Measurements from ENCODE around the gene ARFGAP1. TPM values are rescaled to one million over a fixed set of nuclear protein-coding genes. Genes with fewer than 3 reads are reported as not detected.

ARFGAP1 gene
- total and polyA plus RNA-seq, 10 of the 15 experiments (the other 5 are each of a cell fraction or from before 2014, with no cell fraction given), result 0.45 to 79.9 (median 30.8) TPM

DNA sequence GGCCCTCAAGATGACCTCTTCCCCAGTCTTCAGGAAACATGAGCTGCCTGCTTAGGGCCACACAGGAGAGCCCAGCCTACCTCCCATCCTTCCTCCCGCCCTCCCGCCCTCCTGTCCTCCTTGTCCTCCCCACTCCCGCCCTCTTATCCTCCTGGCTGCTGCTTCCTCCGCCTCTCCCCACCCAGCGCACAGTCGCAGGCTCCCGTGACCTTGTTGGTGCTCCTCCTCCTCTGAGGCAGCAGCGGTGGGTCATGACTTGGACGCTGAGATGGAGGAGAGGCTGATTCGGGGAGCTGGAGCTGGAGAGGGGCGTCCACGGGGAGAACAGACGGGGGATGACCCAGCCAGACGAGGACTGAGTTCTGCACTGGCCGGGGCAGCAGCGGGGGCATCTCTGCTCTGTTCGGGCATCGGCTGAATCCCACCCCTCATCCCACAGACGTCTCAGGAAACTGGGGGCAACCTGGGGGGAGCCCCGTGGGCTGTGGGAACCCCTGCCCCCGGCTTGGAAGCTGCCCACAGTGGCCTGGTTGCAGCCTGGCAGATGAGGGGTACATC, 56.2 kb downstream of the ARFGAP1 start (continued):
- TF ChIP-seq ESRRA (IDR thresholded peaks at IDR 0.05; ENCODE audit: low read length), result no peak

GRCh38 chr20:63329331-63330083, 56.9 kb downstream of the ARFGAP1 start:
- Histone ChIP-seq H3K4me1 (ENCODE audit: control insufficient read depth, insufficient read depth, low read length) (peaks cover 6% of the 10 kb centered on the region), H4K20me1 (ENCODE audit: control insufficient read depth, insufficient read depth) (no peaks in the 10 kb centered on the region), H3K27ac (ENCODE audit: control insufficient read depth, insufficient read depth) (no peak overlapping the region), H2AFZ (ENCODE audit: control insufficient read depth, low read depth, low read length) (no peak overlapping the region), H3K4me3 (no peak overlapping the region), H3K36me3 (ENCODE audit: control insufficient read depth in 2 of 2, insufficient read depth in 2 of 2, low read length in 1 of 2) (no peaks in the 10 kb centered on the region), H3K79me2 (ENCODE audit: control insufficient read depth, insufficient read depth, low read length) (no peaks in the 10 kb centered on the region), H3K4me2 (ENCODE audit: control insufficient read depth, insufficient read depth) (no peak overlapping the region), H3K27me3 (replicated peaks in 1 of 2; ENCODE audit: control insufficient read depth in 2 of 2, insufficient read depth in 2 of 2, low read length in 1 of 2) (no peaks in the 10 kb centered on the region), H3K9ac (ENCODE audit: control insufficient read depth, insufficient read depth, low read length) (no peak overlapping the region), H3K9me3 (replicated peaks; ENCODE audit: control insufficient read depth, insufficient read depth, low read length) (peaks cover 7% of the 10 kb centered on the region; the same call in 2 of the 3 replicates)
- in situ Hi-C loops (cut with MboI), result no loop called here
- FAIRE-seq (no peak), DNase-seq (ENCODE audit: low read depth, low spot score) (no peak), ATAC-seq (no peak)
- 61% methylated on average over 17 of the region's 18 CpGs for WGBS (ENCODE audit: insufficient coverage, insufficient replicate concordance, low lambda C conversion rate, missing lambda C conversion rate)
- CTCF ChIA-PET, result interaction anchor here (1.1 kb wide), 1 partner anchor 355 kb away, joined by 3 read pairs; no protein-coding TSS in a partner anchor
- intact Hi-C loops (cut with micrococcal nuclease; ENCODE audit: unreplicated experiment), result no loop called here
- RAD21 ChIA-PET (ENCODE audit: unreplicated experiment), result no interaction called here
- POLR2A ChIA-PET, result no interaction called here
- no TSS peak for BruUV-seq (replicated peaks)
- SMC1A ChIA-PET (ENCODE audit: uncharacterized antibody, unreplicated experiment), result no interaction called here
- TF ChIP-seq SUPT20H (IDR thresholded peaks at IDR 0.05; ENCODE audit: borderline replicate concordance, control insufficient read depth, low read depth, low read length), result no peak
- no peak for TF ChIP-seq RFX5 (IDR thresholded peaks at IDR 0.05; ENCODE audit: low read depth, low read length)
- no peak for TF ChIP-seq ESRRA (IDR thresholded peaks at IDR 0.05; ENCODE audit: low read length)
- TF ChIP-seq, protein P1, sequence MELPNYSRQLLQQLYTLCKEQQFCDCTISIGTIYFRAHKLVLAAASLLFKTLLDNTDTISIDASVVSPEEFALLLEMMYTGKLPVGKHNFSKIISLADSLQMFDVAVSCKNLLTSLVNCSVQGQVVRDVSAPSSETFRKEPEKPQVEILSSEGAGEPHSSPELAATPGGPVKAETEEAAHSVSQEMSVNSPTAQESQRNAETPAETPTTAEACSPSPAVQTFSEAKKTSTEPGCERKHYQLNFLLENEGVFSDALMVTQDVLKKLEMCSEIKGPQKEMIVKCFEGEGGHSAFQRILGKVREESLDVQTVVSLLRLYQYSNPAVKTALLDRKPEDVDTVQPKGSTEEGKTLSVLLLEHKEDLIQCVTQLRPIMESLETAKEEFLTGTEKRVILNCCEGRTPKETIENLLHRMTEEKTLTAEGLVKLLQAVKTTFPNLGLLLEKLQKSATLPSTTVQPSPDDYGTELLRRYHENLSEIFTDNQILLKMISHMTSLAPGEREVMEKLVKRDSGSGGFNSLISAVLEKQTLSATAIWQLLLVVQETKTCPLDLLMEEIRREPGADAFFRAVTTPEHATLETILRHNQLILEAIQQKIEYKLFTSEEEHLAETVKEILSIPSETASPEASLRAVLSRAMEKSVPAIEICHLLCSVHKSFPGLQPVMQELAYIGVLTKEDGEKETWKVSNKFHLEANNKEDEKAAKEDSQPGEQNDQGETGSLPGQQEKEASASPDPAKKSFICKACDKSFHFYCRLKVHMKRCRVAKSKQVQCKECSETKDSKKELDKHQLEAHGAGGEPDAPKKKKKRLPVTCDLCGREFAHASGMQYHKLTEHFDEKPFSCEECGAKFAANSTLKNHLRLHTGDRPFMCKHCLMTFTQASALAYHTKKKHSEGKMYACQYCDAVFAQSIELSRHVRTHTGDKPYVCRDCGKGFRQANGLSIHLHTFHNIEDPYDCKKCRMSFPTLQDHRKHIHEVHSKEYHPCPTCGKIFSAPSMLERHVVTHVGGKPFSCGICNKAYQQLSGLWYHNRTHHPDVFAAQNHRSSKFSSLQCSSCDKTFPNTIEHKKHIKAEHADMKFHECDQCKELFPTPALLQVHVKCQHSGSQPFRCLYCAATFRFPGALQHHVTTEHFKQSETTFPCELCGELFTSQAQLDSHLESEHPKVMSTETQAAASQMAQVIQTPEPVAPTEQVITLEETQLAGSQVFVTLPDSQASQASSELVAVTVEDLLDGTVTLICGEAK (IDR thresholded peaks at IDR 0.05; ENCODE audit: borderline replicate concordance), result no peak
- TF ChIP-seq KDM1A (IDR thresholded peaks at IDR 0.05; ENCODE audit: borderline replicate concordance), result no peak
- no peak for TF ChIP-seq REST (IDR thresholded peaks at IDR 0.05; ENCODE audit: low read depth, low read length)
- TF ChIP-seq POLR2AphosphoS2 (IDR thresholded peaks at IDR 0.05; ENCODE audit: low read depth, low read length), result no peak
- TF ChIP-seq PML (IDR thresholded peaks at IDR 0.05; ENCODE audit: low read length), result no peak
- no peak for TF ChIP-seq RUNX3 (IDR thresholded peaks at IDR 0.05; ENCODE audit: low read length)
- TF ChIP-seq SUZ12 (IDR thresholded peaks at IDR 0.05; ENCODE audit: unreplicated experiment), result no peak
- TF ChIP-seq STAT3 (IDR thresholded peaks at IDR 0.05; ENCODE audit: low read depth, low read length), result no peak
- no peak for TF ChIP-seq PAX8 (IDR thresholded peaks at IDR 0.05)
- TF ChIP-seq RBBP5 (conservative IDR thresholded peaks at IDR 0.05), result no peak
- TF ChIP-seq YY1 (IDR thresholded peaks at IDR 0.05; ENCODE audit: low read depth, low read length), result no peak
- no peak for TF ChIP-seq CHD2 (IDR thresholded peaks at IDR 0.05; ENCODE audit: borderline replicate concordance, low read depth, low read length)

Measured in GM12878 (cell line).